Measurements from ENCODE around the gene FRYL. TPM values are rescaled to one million over a fixed set of nuclear protein-coding genes. Genes with fewer than 3 reads are reported as not detected.
"Not testable (repeated sequence)": the region's sequence is repeated elsewhere in the genome, so short reads cannot be mapped to it uniquely, and the experiment has no call there.

Gene FRYL
- total RNA-seq, 3 donors from 2014 or later = 205 to 416 (median 330) TPM

DNA sequence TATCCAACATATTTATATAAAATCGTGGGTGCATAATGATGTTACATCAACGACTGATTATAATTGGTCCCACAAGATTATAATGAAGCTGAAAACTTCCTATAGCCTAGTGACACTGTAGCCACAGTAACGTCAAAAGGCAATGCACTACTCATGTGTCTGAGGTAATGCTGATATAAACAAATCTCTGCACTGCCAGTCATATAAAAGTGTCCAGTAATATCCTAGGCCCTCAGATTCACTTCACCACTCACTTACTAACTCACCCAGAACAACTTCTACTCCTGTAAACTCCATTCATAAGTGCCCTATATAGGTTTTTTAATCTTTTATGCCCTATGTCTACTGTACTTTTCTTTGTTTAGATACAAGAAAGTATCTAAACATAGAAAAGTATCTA, 18.8 kb downstream of the FRYL start:
- H3K4me3 ChIP-seq = no peak overlapping the region
- TF ChIP-seq, protein P1, sequence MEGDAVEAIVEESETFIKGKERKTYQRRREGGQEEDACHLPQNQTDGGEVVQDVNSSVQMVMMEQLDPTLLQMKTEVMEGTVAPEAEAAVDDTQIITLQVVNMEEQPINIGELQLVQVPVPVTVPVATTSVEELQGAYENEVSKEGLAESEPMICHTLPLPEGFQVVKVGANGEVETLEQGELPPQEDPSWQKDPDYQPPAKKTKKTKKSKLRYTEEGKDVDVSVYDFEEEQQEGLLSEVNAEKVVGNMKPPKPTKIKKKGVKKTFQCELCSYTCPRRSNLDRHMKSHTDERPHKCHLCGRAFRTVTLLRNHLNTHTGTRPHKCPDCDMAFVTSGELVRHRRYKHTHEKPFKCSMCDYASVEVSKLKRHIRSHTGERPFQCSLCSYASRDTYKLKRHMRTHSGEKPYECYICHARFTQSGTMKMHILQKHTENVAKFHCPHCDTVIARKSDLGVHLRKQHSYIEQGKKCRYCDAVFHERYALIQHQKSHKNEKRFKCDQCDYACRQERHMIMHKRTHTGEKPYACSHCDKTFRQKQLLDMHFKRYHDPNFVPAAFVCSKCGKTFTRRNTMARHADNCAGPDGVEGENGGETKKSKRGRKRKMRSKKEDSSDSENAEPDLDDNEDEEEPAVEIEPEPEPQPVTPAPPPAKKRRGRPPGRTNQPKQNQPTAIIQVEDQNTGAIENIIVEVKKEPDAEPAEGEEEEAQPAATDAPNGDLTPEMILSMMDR (IDR thresholded peaks at IDR 0.05) = no peak
- no peaks in the 10 kb centered on the region for H3K36me3 ChIP-seq (ENCODE audit: low read depth)
- no peaks in the 10 kb centered on the region for H3K9me3 ChIP-seq
- DNase-seq (no peak), ATAC-seq (no peak)
- intact Hi-C loops (cut with DNase I, micrococcal nuclease) = no loop called here
- H3K4me1 ChIP-seq (ENCODE audit: low read depth) = peaks cover 3% of the 10 kb centered on the region

DNA sequence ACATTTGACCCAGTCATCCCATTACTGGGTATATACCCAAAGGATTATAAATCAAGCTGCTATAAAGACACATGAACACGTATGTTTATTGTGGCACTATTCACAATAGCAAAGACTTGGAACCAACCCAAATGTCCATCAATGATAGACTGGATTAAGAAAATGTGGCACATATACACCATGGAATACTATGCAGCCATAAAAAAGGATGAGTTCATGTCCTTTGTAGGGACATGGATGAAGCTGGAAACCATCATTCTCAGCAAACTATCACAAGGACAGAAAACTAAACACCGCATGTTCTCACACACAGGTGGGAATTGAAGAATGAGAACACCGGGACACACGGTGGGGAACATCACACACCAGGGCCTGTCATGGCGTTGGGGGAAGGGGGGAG, 21.4 kb downstream of the FRYL start:
- H3K4me1 ChIP-seq (ENCODE audit: low read depth); H3K9me3 ChIP-seq; ATAC-seq; H3K36me3 ChIP-seq (ENCODE audit: low read depth); H3K4me3 ChIP-seq; intact Hi-C loops (cut with DNase I, micrococcal nuclease); DNase-seq: not testable (repeated sequence)

DNA sequence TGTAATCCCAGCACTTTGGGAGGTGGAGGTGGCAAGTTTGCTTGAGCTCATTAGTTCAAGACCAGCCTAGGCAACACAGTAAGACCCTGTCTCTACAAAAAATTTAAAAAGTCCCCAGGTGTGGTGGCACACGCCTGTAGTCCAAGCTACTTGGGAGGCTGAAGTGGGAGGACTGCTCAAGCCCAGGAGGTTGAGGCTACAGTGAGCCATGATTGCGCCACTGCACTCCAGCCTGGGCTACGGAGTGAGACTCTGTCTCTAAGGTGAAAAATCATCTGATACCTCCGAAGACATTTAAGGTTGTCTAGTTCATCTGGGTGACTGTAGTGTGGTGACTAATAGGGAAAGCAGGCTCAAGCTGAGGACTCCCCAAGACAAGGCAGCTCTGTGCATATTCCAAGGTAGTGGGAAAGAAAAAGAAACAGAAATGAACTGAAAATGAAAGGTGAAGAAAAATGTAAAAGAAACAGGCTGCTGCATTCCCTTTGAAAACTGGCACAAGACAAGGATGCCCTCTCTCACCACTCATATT, 23.3 kb downstream of the FRYL start:
- no peak overlapping the region for H3K4me3 ChIP-seq
- peak; percentile 24 for ATAC-seq
- H3K9me3 ChIP-seq = no peaks in the 10 kb centered on the region
- TF ChIP-seq, protein P1 (IDR thresholded peaks at IDR 0.05) = no peak
- no peak for DNase-seq
- intact Hi-C loops (cut with DNase I, micrococcal nuclease) = no loop called here
- no peaks in the 10 kb centered on the region for H3K4me1 ChIP-seq (ENCODE audit: low read depth)
- H3K36me3 ChIP-seq (ENCODE audit: low read depth) = no peaks in the 10 kb centered on the region

DNA sequence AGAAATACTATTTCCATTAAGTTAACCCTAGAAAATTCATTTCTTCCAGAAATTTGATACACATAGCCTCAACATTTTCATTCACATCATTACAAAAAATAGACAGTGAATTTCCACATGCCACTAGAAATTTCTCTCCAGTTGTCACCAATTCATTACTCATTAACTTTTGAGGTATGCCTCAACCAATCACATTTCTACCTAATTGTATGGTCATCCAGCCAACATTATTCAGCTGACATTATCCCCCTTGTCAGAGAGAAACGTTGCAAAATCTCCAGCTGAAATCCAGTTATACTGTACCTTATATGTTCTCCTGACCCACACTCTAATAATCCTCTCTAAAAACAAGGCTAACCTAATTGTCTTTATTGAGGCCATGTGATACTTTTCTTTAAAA, 24.8 kb downstream of the FRYL start:
- Histone ChIP-seq H3K9me3 (no peaks in the 10 kb centered on the region), H3K4me1 (ENCODE audit: low read depth) (no peaks in the 10 kb centered on the region), H3K4me3 (no peak overlapping the region), H3K36me3 (ENCODE audit: low read depth) (no peaks in the 10 kb centered on the region)
- intact Hi-C loops (cut with DNase I, micrococcal nuclease) = no loop called here
- DNase-seq (no peak), ATAC-seq (no peak)
- TF ChIP-seq, protein P1 (IDR thresholded peaks at IDR 0.05) = no peak

DNA sequence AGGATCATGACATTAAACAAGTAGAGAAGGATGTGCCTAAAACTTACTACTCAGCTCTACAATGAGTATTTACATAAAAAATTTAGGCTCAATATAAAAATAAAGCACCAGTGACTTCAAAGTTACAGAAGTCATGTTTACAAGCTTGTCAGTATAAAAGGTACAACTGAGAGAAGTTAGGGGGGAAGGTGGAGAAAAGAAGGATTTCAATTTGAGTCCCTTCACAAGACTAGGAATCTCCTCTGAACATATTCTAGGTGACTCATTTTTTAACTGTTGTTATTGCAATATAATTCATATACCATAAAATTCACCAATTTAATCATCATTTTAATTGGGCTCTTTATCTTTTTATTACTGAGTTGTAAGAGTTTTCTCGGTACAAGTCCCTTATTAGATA, 26.9 kb downstream of the FRYL start:
- ATAC-seq (no peak), DNase-seq (no peak)
- no peak overlapping the region for H3K4me3 ChIP-seq
- TF ChIP-seq, protein P1 (IDR thresholded peaks at IDR 0.05) = no peak
- no peaks in the 10 kb centered on the region for H3K9me3 ChIP-seq
- H3K4me1 ChIP-seq (ENCODE audit: low read depth) = no peaks in the 10 kb centered on the region
- intact Hi-C loops (cut with DNase I, micrococcal nuclease) = no loop called here
- no peaks in the 10 kb centered on the region for H3K36me3 ChIP-seq (ENCODE audit: low read depth)

DNA sequence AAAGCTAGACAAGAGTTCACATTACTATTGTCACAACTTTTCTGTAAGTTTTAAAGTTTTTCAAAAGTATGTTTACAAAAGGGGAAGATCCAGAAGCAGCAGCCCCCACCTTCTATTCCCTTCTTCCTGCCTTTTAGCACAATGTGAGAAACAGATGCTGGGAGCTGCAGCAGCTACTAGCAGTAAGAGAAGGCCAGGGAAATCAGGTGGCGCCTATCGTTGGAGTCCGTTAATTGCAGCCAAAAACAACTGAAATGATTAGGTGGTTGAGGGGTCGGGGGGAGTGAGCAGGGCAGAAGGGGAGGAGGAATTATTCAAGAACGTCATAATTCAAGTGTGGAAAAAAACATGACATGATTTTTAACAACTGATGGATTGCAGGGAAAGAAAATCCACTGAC, 27.4 kb downstream of the FRYL start:
- TF ChIP-seq, protein P1 (IDR thresholded peaks at IDR 0.05) = no peak
- ATAC-seq (no peak), DNase-seq (no peak)
- no peak overlapping the region for H3K4me3 ChIP-seq
- no peaks in the 10 kb centered on the region for H3K9me3 ChIP-seq
- intact Hi-C loops (cut with DNase I, micrococcal nuclease) = no loop called here
- no peaks in the 10 kb centered on the region for H3K36me3 ChIP-seq (ENCODE audit: low read depth)
- H3K4me1 ChIP-seq (ENCODE audit: low read depth) = no peaks in the 10 kb centered on the region
